Hematopoietic multipotent progenitor cell treated with erythropoietin and hydrocortisone succinate and interleukin-3 and kit ligand, for 15 days (in vitro differentiated cells): Measurements from ENCODE around the gene NR2F2.

Experiments
- DNase-seq: peaks from one replicate; pipeline ENCODE4 v3.0.0-alpha.2; 2015; ENCODE audit warnings: low spot score

NR2F2 gene

DNA sequence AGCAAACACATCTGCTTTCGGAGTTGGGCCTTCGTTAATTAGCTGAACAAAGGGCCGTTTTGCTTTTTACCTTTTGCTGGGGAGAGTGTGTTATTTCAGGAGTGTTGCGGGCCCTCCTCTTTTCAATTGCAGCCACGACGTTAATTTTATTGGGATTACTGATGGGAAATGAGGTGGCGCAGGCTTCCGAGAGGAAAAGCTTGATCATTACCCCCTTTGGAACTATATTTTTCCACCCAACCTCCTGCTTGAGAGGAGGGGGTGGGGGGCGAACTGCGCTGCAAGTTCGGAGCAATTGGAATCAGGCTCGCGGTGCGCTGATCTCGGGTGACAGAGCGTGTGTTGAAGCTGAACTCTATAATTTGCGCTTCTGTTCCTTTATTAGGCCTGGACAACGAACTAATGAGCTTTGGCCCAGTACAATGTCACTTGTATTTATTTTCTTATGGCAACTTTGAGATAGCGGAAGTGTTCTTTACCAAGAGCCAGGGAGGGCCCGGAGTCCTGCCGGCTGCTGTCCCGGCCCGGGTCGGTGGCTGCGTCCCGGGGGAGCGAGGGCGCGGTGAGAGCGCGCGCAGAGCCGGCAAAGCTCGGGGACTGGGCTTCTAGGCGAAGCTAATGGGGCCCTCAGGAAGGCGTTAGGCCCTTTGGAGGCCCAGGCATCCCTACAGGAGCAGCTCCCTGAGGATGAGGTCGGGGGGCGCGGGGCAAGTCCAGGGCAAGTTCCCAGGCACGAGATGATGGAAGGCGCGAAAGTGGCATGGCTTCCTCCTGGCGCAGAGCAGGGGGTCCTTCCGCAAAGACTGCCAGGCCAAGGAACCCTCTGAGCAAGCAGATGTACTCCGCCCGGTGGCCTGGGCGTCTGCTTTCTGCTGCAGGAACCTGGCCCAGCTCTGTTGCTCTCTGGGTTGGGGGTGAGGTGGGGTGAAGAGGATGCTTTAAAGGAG lies 12.9 kb downstream of the NR2F2 start:
- DNase-seq, result no peak

DNA sequence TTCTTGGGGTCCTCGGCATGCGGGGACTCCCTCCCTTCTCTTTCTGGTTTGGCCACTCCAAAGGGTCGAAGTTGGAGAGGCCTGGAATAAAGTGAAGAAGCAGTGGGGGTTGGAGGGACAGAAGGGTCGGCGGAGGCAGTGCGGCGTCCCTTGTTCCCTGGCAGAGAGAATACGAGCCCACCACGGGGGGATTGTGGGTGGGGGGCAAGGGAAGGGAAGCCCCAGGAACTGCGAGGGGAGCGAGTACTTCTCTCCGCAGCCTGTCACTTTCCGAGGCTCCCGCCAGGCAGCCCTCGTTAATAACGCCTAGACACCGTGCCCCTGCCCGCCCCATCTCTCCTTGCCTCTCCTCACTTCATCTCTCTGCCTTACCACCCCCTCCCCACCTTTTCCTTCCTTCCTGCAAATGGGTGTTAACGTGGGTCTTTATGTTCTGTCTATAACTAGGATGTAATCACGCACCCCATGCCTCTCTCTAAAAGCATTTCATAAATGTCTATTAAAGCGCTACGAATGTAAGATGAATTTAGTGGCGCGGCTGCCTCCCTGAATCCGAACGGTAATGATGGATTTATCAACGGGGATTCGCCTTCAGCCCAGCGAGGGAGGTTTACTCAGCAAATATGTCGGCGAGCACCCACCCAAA lies 13.7 kb downstream of the NR2F2 start:
- no peak for DNase-seq

DNA sequence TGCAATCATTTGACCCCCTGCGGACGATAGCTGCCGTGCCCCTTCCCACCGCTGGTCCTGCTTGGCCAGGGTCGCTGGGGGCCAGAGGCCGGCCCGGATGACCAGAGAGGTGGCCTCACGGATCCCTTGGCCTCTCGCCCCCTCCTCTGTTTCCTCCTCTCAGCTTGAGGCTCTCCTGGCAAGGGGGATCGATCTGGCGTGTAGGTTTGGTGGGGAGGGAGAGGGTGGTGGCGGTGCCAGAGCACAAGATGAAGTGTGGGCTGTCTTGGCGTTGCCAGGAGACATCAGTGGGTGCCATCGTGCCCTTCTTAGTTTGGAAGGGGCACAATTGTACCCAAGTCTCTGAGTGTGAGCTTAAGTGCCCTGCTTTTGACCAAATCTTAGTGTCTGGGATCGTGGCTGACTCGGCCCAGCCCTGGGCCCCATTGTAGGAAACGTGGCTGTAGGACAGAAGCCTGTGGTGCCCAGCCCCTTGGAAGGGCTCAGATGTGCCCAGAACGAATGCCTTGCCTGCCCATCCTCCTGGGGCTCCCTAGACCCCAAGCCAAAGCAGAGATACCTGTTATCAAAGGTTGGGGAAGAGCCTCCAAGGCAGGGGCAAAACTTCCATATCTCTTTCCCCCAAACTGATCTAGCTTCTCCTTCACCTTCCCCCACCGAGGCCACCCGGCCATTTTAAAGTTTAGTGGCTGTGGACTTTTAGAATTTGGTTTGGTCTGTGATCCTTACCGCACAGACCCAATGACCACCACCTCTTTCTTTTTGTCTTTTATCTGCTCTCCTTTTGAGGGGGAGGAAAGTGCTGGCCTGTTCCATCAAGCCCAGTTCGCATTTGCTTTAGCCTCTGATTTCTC lies 14.4 kb downstream of the NR2F2 start:
- no peak for DNase-seq

DNA sequence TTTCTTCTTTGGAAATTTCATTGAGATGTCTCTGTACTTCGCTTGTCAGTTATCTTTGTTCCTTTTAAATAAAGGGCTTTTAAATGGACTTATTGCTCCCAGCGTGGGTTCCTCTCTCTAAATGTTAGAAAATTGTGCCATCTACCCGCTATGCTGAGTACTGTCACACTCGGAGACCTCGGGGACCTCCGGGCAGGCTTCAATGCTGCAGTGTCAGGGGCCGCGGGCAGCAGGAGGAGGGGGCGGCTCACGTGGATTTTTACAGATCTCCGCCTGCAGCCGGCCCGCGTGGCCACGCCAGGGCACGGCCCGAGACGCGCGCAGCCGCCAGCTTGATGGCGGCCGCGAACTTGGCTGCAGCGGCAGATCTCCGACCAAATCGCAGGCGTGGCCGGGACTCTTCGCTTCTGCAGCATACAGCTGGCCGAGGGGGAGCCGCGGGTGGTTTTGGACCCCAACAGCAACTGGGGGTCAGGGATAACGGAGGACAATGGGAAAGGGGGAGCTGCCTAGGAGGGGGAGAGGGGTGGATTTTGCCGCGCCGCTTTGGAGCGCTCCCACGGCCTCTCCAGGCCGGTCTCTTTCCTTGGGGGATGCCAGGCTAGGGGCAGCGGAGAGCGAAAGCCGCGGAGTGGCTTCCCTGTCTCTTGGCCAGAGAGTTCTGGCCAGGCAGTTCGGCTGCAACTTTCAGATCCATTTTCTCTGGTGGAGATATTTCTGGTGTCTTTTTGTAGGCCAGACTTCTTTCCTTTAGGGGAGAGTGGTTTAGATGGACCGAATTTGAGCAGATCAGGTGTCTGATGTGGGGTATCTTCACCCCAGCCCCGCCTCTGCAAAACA lies 15.3 kb downstream of the NR2F2 start:
- DNase-seq, result no peak

DNA sequence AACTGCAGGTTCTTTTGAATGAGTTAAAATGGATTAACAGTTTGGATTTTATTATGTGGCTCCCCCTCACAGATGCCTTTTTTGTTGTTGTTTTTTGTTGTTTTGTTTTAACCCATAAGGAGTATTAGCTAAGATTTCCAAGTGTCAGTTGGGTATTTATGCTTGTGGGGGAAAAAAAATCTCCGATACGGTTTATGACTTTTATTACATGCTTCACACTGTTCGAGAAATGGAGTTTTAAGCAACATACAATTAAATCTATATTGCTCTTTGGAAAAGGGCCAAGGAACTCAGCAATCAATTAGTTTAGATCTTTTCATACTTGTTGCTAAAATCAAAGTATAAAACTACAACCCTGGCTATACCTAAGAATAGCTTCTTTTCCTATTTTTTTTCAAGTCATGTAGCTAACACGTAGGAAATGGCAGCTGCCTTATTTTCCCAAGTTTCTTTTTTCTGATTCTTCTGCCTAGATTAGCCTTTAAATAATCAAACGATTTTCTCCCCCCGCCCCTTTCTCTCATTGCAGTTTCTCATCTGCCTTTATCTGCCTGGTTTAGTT lies 16.0 kb downstream of the NR2F2 start:
- no peak for DNase-seq

DNA sequence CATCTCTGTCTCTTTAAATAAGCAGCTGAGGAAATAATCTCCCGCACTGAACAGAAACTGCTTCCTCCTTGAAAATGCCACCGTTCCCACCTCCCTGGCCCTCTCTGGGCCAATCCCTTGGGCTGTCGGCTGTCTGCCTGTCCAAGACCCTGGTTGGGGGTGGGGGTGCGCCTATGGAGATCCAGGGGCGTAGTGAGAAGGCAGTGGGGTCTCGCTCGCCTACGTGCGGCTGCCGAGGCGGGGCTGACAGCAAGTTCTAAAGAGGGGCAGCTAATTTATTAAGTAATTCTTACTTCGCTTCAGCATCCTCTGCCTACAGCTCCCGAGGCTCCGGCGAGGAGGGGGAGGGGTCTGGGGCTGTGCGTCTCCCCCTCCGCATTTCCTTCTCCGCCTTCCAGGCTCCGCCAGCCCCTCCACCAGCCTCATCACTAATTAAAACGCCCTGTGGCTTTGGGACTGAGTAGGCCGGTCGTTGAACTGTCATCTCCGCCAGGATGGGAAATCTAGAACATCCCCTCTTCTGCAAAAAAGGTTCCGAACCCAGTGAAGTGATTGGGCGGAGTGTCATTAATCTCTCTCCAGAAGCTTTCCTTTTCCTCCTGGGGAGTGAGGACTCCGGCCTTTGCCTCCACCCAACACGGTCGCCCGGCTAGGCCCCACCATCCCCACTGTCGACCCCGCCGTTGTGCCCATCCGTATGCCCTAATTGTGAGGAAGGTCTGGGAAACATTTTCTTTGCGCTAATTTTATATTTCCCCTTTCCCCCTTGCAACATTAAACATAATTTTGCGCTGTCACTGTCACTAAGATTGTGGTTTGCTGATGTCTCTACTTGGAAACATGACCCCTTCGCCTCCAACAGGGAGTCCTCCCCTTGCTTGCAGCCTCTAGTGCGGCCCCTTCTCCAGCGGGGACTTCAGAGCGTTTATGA lies 16.9 kb downstream of the NR2F2 start:
- no peak for DNase-seq

DNA sequence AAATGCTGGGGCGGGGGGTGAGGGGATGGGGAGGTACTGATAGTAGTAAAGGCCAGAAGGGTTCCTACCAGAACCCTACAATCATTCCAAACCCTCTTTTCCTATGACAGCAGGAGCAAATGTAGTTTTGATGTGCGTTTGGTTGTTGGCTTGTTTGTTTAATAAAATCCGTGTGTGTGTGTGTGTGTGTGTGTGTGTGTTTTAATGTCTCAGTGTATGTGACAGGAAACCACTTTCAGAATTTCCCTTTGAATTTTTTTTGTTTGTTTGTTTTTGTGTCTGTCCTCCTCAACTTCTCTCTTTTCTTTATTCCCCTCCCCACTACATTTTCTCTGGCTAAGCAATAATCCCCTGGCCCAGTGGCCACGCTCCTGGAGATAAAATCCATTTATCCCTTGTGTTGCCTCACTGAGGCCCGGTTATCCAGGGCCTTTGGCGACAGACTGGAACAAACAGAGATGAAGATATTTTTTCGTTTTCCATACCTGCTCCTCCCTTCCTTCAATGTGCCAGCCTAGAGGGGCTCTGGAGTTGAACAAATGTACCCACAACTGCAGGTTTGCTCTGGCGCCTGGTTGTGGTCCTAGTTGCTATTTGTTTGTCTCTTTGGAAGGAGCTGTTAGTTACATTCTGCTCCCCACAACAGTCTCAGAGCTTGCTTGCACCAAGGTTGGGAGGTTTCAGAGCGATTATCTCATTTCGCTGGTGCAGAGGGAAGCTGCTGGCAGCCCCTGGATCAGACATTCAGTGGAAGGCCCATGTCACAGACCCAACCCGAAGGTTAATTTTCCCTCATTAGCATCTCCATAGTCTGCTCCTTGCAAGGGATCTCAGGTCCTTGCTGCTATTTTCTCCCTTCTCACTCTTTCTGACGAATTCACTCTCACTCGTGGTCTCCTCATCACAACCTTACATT lies 17.9 kb downstream of the NR2F2 start:
- no peak for DNase-seq

DNA sequence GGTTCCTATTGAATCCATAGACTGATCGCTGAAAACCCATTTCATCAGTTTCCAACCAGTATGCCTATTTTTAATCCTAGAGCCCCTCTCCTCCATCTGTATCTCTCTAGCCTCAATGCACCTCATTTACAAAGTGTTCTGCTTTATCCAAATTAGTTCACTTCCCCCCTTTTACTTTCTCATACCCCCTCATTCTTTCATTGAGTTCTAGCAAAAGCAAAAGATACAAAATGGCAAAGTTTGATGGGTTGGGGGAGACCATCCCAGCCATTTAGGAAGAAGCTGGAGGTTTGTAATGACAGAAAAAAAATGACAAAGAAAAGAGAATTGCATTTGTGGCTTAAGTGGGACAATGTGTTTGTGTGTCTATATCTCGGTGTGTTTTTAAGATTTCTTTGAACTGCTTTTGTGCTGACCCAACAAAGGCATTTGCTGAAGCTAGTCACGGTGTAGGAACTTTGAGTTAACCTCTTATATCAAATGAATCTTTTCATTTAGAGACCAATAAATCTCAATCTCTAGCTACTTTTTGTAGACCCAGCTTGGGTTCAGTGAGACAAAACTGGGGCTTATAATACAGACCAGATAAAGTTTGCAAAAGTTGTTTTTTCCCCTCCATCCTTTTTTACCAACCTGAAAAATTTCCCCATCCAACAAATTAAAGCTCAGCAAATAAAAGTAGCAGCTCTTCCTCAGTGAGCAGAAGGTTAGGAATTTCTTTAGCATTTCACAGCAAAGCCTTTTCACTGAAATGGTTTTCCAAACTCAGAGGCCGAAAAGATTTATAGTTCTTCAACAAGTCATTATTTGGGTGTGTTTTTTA lies 18.7 kb downstream of the NR2F2 start:
- no peak for DNase-seq

DNA sequence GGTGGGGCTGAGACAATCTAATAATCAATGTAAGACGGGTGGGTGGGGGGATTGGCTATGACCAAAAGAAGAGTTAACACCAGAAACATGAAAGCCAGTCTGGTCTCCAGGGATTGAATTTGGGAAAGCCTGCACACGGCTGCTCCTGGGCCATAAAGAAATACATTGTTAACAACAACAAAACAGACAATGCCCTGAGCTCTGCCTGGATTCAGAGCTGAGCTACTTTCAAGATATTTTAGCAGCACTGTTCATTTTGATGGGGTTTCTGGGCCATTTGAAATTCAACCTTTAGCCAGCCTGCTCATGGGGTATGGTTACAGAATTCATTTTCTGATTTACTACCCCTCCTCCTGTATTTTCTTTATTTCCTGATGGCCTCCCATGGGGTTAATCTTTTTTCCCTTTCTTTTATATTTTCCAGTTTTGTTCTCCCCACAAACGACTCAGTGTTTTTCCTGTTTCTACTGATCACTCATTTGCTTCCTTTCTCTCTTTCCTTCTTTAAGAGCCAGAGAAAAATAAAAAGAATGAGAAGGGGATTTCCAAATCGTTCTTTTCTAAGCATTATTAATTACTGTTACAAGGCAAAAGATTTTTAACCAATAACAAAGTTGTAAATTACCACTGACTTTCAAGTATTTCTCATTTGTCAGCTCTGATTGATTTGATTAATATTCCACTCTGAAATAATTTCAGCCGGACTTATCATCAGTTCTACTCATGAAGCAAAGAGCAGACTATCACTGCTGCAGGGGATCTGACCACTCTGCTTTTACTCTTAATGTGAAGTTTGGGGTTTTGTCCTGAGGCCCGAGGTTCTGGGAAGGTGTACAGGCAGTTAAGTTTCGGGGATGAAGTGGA lies 19.6 kb downstream of the NR2F2 start:
- no peak for DNase-seq

DNA sequence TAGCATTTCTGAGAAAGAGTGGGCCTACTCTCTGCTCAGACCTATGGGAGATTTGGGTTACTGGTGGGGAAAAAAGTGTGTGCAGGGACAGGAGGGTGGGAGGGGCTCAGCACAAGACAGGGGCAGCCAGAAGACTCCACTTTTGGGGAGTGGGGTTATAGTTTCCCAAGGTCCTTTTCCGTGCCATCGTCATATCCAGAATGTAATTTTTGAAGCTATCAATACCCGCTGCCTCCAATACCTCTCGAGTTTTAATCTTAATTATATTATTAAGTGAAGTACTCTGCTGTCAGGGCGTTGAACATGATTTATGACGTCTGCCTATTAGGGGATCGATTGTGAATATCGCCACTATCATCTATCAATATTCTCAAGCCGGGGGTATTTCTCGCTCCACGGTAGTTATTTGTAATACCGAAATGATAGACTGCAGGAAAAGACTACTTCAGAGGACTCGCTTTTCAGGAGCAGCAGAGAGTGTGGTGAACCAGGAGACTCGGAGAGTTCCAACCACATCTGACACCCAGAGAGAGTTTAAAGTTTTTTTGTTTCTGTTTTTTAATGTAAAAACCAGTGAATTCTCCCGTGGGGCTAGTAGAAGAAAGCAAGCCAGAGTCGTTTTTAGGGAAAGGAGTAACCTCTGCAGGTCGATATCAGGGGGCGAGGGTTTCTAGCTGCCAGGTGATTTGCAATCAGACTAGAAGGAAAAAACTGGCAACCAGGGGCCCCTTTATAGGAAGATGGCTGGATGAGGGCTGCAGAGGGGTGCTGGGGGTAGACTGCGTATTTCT lies 20.6 kb downstream of the NR2F2 start:
- DNase-seq, result no peak

DNA sequence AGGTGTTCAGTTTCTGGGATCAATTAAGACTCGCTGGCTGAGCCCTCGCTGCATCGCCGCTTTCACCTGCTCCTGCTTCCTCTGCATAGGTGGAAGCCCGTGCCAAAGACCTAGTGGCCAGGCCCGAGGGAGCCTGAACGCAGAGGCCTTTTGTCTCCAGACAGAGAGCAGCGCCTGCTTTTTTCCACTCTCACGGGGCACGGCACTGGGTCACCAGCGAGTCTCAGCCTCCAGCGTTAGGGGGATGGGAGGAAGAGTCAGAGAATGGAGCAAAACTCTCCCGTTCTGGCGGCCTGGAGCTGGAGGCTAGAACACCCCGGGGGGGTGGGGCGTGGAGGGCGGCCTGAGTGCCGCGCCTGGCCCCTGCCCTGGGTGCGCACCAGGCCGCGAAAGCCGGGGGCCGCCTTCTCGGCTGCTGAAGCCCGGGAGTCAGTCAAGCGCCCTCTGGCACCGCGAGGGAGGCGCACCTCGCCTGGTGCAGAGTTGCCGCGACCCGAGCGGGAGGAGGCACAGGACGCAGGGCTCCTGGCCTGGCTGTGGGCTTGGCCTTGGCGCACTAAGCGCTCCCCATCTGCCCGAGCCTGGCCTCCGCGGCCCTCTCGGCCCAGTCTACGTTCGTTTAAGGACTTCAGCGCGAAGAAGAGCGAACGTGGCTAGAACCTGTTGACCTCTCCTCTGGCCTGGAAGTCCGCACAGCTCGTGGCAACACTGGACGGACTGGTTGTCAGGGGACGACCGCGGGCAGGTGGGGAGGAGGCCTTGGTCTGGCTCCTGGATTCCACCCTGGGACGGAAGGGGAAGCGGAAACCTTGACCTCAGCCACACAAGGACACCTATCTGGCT lies 21.5 kb downstream of the NR2F2 start:
- no peak for DNase-seq

DNA sequence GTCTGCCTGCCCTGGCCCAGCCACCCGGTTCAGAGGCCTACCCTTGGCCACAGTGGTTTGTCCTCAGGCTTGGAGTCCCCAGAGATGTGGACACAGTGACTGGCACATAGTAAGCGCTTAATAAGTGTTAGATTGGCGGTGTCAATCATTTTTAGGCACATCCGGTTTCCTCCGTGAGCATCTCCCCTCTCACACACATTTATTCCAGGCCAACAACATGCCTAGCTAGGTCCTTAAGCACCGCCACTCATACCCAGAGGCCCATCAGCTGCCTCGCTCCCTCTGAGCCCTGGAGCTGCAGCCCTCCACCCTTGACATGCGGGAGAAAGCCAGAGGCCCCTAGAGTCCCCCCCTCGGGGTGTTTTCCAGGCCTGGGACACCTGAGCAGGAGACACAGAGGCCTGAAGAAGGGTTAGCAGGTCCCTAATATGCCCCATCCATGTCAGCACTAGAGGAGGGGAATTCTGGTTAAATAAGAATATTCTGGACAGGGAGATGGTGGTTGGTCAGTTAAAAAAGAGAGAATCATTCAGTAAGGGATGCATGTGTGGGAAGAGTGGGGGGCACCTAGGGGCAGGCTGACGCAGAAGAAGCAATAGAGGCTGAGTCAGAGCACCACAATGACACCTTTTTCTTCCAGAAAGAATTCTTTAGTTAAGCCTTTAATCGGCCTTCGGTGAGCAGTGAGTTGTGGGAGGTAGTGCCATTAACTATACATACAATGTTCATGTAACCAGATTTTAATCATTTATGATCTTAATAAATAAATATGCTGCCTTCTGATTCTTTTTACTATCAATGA lies 22.3 kb downstream of the NR2F2 start:
- no peak for DNase-seq

DNA sequence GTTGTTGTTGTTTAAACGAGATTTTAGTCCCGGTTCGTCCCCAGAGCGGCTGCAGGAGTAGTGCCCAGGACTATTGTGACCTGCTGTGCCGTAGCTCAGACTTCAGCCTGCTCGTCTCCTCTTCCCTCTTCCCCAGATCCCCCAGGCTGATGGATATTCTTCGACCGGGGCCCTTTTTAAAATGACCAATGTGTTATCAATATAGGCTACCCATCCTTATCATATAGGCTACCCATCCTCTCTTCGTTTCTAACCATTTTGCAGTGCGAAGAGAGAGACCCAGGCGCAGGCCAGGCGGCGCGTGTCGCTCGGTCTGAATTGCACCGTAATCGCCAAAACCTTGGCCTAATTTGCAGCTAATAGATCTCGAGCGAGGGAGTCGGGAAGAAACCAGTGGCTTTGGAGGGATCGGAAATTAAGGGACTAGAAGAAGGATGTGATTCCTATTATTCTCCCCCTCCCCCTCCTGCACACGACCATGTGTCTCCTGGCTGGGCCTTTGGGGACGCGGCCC lies 23.0 kb downstream of the NR2F2 start:
- DNase-seq, result no peak
